ENCODE results near the gene MAGEA12. TPM values are rescaled to one million over a fixed set of nuclear protein-coding genes. Genes with fewer than 3 reads are reported as not detected.
"Not testable (repeated sequence)": the region's sequence is repeated elsewhere in the genome, so short reads cannot be mapped to it uniquely, and the experiment has no call there.

Gene MAGEA12
- total and polyA plus RNA-seq, 4 donors = not detected

DNA sequence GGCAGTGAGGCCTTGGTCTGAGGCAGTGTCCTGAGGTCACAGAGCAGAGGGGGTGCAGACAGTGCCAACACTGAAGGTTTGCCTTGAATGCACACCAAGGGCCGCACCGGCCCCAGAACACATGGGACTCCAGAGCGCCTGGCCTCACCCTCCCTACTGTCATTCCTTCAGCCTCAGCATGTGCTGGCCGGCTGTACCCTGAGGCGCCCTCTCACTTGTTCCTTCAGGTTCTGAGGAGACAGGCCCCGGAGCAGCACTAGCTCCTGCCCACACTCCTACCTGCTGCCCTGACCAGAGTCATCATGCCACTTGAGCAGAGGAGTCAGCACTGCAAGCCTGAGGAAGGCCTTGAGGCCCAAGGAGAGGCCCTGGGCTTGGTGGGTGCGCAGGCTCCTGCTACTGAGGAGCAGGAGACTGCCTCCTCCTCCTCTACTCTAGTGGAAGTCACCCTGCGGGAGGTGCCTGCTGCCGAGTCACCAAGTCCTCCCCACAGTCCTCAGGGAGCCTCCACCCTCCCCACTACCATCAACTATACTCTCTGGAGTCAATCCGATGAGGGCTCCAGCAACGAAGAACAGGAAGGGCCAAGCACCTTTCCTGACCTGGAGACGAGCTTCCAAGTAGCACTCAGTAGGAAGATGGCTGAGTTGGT is 2.4 kb downstream of the MAGEA12 start:
- no peak for DNase-seq
- 84 to 89% methylated on average over 12 of the region's 12 CpGs for WGBS, 2 donors
- Histone ChIP-seq H3K36me3 (ENCODE audit: control insufficient read depth in 4 of 4, insufficient read depth in 4 of 4, low read length in 4 of 4) (no peaks in the 10 kb centered on the region), H3K4me1 (ENCODE audit: control insufficient read depth in 5 of 5, insufficient read depth in 5 of 5, low read length in 5 of 5) (no peaks in the 10 kb centered on the region), H3K9me3 (ENCODE audit: control insufficient read depth in 4 of 4, insufficient read depth in 3 of 4, low read length in 3 of 4) (peaks cover 0 to 3% (median 0%) of the 10 kb centered on the region in 4 donors), H3K4me3 (no peak overlapping the region), H3K27ac (ENCODE audit: low read depth in 1 of 2, low read length in 1 of 2) (no peak overlapping the region), H3K27me3 (ENCODE audit: control insufficient read depth in 3 of 3, insufficient read depth in 3 of 3, low read length in 2 of 3) (no peaks in the 10 kb centered on the region), H3K9ac (ENCODE audit: insufficient read depth in 1 of 2, low read length in 2 of 2) (no peak overlapping the region)
- TF ChIP-seq CTCF (IDR thresholded peaks at IDR 0.05; ENCODE audit: control extremely low read depth, extremely low read depth) = no peak
- ATAC-seq (ENCODE audit: insufficient read depth, low FRiP score) = no peak

- H3K36me3 ChIP-seq (ENCODE audit: control insufficient read depth in 4 of 4, insufficient read depth in 4 of 4, low read length in 4 of 4); DNase-seq; H3K9me3 ChIP-seq (ENCODE audit: control insufficient read depth in 4 of 4, insufficient read depth in 3 of 4, low read length in 3 of 4); H3K27me3 ChIP-seq (ENCODE audit: control insufficient read depth in 3 of 3, insufficient read depth in 3 of 3, low read length in 2 of 3); H3K4me3 ChIP-seq; H3K27ac ChIP-seq (ENCODE audit: low read depth in 1 of 2, low read length in 1 of 2); H3K9ac ChIP-seq (ENCODE audit: insufficient read depth in 1 of 2, low read length in 2 of 2); ATAC-seq (ENCODE audit: insufficient read depth, low FRiP score); H3K4me1 ChIP-seq (ENCODE audit: control insufficient read depth in 5 of 5, insufficient read depth in 5 of 5, low read length in 5 of 5): not testable (repeated sequence)
- WGBS, 2 donors = 80 to 91% methylated on average over 12 of the region's 12 CpGs
Measured at GRCh38 chrX:152736528-152736927, 3.0 kb downstream of the MAGEA12 start.

DNA sequence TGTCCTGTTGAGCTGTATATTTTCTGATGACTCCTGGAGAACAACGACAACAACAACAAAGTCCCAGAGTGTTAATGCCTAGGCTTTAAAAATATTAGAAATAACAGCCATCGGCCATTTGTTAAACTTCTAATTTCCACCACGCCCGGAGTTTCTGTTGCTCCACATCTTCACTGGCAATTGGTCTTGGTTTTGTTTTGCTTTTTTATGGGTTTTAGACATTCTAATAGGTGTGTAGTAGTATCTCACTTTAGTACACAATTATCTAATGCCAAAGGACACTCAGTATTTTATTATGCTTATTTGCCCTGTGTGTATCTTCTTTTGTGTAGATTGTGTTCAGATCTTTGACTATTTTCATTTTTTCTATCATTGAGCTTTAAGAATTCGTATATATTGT is 5.0 kb downstream of the MAGEA12 start:
- H3K9me3 ChIP-seq (ENCODE audit: control insufficient read depth in 4 of 4, insufficient read depth in 3 of 4, low read length in 3 of 4) = peaks cover 0 to 2% (median 0%) of the 10 kb centered on the region in 4 donors
- no peaks in the 10 kb centered on the region for H3K36me3 ChIP-seq (ENCODE audit: control insufficient read depth in 4 of 4, insufficient read depth in 4 of 4, low read length in 4 of 4)

DNA sequence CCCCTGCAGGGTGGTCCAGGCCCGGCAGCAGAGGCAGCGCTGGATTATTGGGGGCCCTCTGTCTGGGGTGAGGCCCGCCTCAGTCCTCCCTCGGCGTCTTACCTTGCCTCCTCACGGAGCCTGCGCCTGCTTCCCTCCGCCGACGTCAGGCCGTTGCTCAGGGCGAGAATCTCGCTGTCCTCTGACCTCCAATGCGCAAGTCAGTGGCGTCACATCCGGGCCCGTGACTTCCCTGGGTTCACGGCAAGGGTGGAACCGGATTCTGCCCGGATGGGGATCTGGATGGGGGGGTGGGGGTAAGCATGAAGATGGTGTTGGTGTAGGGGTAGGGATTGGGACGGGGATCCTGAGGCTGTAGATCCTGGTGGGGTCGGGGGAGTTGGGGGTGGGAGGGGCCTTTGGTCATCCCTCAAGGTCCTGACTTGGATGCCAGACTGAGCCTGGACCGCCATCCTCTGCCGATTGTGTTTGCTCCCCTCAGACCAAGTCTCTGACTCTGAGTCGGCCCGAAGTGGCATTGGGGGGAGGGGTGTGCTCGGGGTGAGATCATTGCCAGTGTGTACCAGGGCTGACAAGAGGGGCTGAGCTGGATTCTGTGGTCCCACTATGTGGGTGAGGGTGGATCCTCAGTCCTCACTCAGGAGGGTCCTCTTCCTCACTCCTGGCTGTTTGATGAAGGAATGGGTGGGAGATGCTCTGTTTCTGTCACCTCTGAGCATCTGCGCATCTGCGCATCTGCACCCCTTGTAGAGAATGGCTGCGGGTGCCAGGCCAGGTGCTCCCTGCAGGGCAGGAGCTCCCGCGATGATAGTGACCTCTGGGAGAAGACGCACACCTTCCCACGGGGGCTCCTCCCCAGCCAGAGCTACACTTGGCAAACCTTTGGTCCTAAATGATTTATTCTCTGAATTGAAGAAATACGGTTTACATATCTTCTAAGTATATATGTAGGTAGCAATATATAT is 20.4 kb downstream of the MAGEA12 start, which contains the start of gene MAGEA2:
Gene MAGEA2 (minus strand): TSS at position 157 of the 965 bp plus-strand sequence. CDS start 2,479 bp downstream, outside the sequence.
- H3K9ac ChIP-seq (ENCODE audit: insufficient read depth in 1 of 2, low read length in 2 of 2); ATAC-seq (ENCODE audit: insufficient read depth, low FRiP score); H3K4me3 ChIP-seq; H3K9me3 ChIP-seq (ENCODE audit: control insufficient read depth in 4 of 4, insufficient read depth in 3 of 4, low read length in 3 of 4); H3K36me3 ChIP-seq (ENCODE audit: control insufficient read depth in 4 of 4, insufficient read depth in 4 of 4, low read length in 4 of 4); H3K27me3 ChIP-seq (ENCODE audit: control insufficient read depth in 3 of 3, insufficient read depth in 3 of 3, low read length in 2 of 3); DNase-seq; H3K27ac ChIP-seq (ENCODE audit: low read depth in 1 of 2, low read length in 1 of 2); H3K4me1 ChIP-seq (ENCODE audit: control insufficient read depth in 5 of 5, insufficient read depth in 5 of 5, low read length in 5 of 5): not testable (repeated sequence)
- WGBS, 2 donors = no CpG with 5 or more reads among the region's 35 CpGs

More for the DNA sequence above, 5.0 kb downstream of the MAGEA12 start:
- H3K27me3 ChIP-seq (ENCODE audit: control insufficient read depth in 3 of 3, insufficient read depth in 3 of 3, low read length in 2 of 3) = no peaks in the 10 kb centered on the region
- TF ChIP-seq CTCF (IDR thresholded peaks at IDR 0.05; ENCODE audit: control extremely low read depth, extremely low read depth) = no peak
- H3K27ac ChIP-seq (ENCODE audit: low read depth in 1 of 2, low read length in 1 of 2) = no peak overlapping the region
- no peak overlapping the region for H3K9ac ChIP-seq (ENCODE audit: insufficient read depth in 1 of 2, low read length in 2 of 2)
- WGBS, 2 donors = 83 to 98% methylated on average over 5 of the region's 5 CpGs
- DNase-seq (no peak), ATAC-seq (ENCODE audit: insufficient read depth, low FRiP score) (no peak)
- H3K4me3 ChIP-seq = no peak overlapping the region
- no peaks in the 10 kb centered on the region for H3K4me1 ChIP-seq (ENCODE audit: control insufficient read depth in 5 of 5, insufficient read depth in 5 of 5, low read length in 5 of 5)

- not testable (repeated sequence) for H3K4me1 ChIP-seq (ENCODE audit: control insufficient read depth in 5 of 5, insufficient read depth in 5 of 5, low read length in 5 of 5); H3K27ac ChIP-seq (ENCODE audit: low read depth in 1 of 2, low read length in 1 of 2); H3K36me3 ChIP-seq (ENCODE audit: control insufficient read depth in 4 of 4, insufficient read depth in 4 of 4, low read length in 4 of 4); H3K27me3 ChIP-seq (ENCODE audit: control insufficient read depth in 3 of 3, insufficient read depth in 3 of 3, low read length in 2 of 3); ATAC-seq (ENCODE audit: insufficient read depth, low FRiP score); DNase-seq; H3K4me3 ChIP-seq; H3K9me3 ChIP-seq (ENCODE audit: control insufficient read depth in 4 of 4, insufficient read depth in 3 of 4, low read length in 3 of 4); H3K9ac ChIP-seq (ENCODE audit: insufficient read depth in 1 of 2, low read length in 2 of 2)
- WGBS, 2 donors = no CpG with 5 or more reads among the region's 5 CpGs
Measured at GRCh38 chrX:152754871-152755270, 21.3 kb downstream of the MAGEA12 start.

GRCh38 chrX:152758918-152759317 is 25.4 kb downstream of the MAGEA12 start, which contains the start of gene CSAG3:
Gene CSAG3, plus strand, starts transcription at chrX:152759218.
- H3K27ac ChIP-seq (ENCODE audit: low read depth in 1 of 2, low read length in 1 of 2); DNase-seq; ATAC-seq (ENCODE audit: insufficient read depth, low FRiP score); H3K27me3 ChIP-seq (ENCODE audit: control insufficient read depth in 3 of 3, insufficient read depth in 3 of 3, low read length in 2 of 3); H3K9ac ChIP-seq (ENCODE audit: insufficient read depth in 1 of 2, low read length in 2 of 2); H3K36me3 ChIP-seq (ENCODE audit: control insufficient read depth in 4 of 4, insufficient read depth in 4 of 4, low read length in 4 of 4); H3K4me3 ChIP-seq; H3K4me1 ChIP-seq (ENCODE audit: control insufficient read depth in 5 of 5, insufficient read depth in 5 of 5, low read length in 5 of 5); H3K9me3 ChIP-seq (ENCODE audit: control insufficient read depth in 4 of 4, insufficient read depth in 3 of 4, low read length in 3 of 4): not testable (repeated sequence)
- no CpG with 5 or more reads among the region's 2 CpGs for WGBS, 2 donors

Data from lung (tissue), 12 donors.